SU-DHL-6 (cell line): Measurements from ENCODE around the gene AFF3.

Source experiments
- H2AFZ ChIP-seq: fragments of 200-600 bp; sonication (generic); 2 replicates; pipeline ENCODE4 v1.6.1; 2014; ENCODE audit warnings: low read depth, mild to moderate bottlenecking, moderate library complexity, mixed read lengths, antibody characterized with exemption, low read length; ENCODE audit not compliant: severe bottlenecking
- H3F3A ChIP-seq: fragments of 200-600 bp; shearing (Covaris generic); 2 replicates; pipeline ENCODE4 v1.6.0; 2016; ENCODE audit warnings: antibody characterized with exemption, mild to moderate bottlenecking; ENCODE audit not compliant: insufficient read depth
- H3K27ac ChIP-seq: fragments of 200-600 bp; sonication (generic); 2 replicates; pipeline ENCODE4 v1.5.1; 2016; ENCODE audit warnings: low read depth, mild to moderate bottlenecking, low read length, moderate library complexity, mixed read lengths
- H3K27me3 ChIP-seq: fragments of 200-600 bp; sonication (generic), shearing (Covaris generic); 2 replicates; pipeline ENCODE4 v1.6.0; 2014; ENCODE audit warnings: mild to moderate bottlenecking, low read length
- H3K36me3 ChIP-seq: fragments of 200-600 bp; sonication (generic); 2 replicates; pipeline ENCODE4 v1.6.1; 2014; ENCODE audit warnings: mild to moderate bottlenecking, low read length, mixed read lengths
- H3K4me2 ChIP-seq: fragments of 300-600, 200-600 bp; shearing (Covaris generic), sonication (generic); 2 replicates; pipeline ENCODE4 v1.6.0; 2014; ENCODE audit warnings: low read length, low read depth, mild to moderate bottlenecking; ENCODE audit not compliant: poor library complexity, severe bottlenecking
- H3K4me3 ChIP-seq: fragments of 200-600 bp; sonication (generic); 2 replicates; pipeline ENCODE4 v1.5.1; 2014; ENCODE audit warnings: antibody characterized with exemption, low read length, mild to moderate bottlenecking, mixed read lengths; ENCODE audit not compliant: insufficient read depth, poor library complexity, severe bottlenecking
- H3K79me2 ChIP-seq: fragments of 200-600 bp; sonication (generic); 2 replicates; pipeline ENCODE4 v1.6.1; 2014; ENCODE audit warnings: mild to moderate bottlenecking, low read length, moderate library complexity; ENCODE audit not compliant: insufficient read depth
- H3K9ac ChIP-seq: fragments of 200-600 bp; sonication (generic); 2 replicates; pipeline ENCODE4 v1.7.0; 2014; ENCODE audit warnings: mild to moderate bottlenecking, low read length
- H3K9me2 ChIP-seq: fragments of 200-600 bp; sonication (generic); replicated peaks from 2 replicates; pipeline ENCODE4 v1.6.1; 2014; ENCODE audit warnings: low read length; ENCODE audit not compliant: insufficient read depth
- H3K9me3 ChIP-seq: fragments of 200-600 bp; sonication (generic); 2 replicates; pipeline ENCODE4 v1.6.1; 2014; ENCODE audit warnings: low read length, mixed read lengths; ENCODE audit not compliant: insufficient read depth
- H4K20me1 ChIP-seq: fragments of 200-600 bp; sonication (generic); 2 replicates; pipeline ENCODE4 v1.6.1; 2014; ENCODE audit warnings: low read depth, mild to moderate bottlenecking, antibody characterized with exemption, low read length, moderate library complexity, mixed read lengths
- EZH2phosphoT487 ChIP-seq: fragments of 200-600 bp; sonication (generic), shearing (Covaris generic); conservative IDR thresholded peaks from 2 replicates; pipeline ENCODE4 v1.6.1; 2018; ENCODE audit warnings: mild to moderate bottlenecking, antibody characterized with exemption, low read length, moderate library complexity, mixed read lengths
- TF ChIP-seq, protein P1 (sequence below): fragments of 200-600 bp; sonication (generic); IDR thresholded peaks from one replicate; pipeline ENCODE4 v1.5.1; 2017; ENCODE audit warnings: antibody characterized with exemption, mild to moderate bottlenecking, low read length, moderate library complexity; ENCODE audit not compliant: insufficient read depth, poor library complexity, severe bottlenecking

AFF3 gene

DNA sequence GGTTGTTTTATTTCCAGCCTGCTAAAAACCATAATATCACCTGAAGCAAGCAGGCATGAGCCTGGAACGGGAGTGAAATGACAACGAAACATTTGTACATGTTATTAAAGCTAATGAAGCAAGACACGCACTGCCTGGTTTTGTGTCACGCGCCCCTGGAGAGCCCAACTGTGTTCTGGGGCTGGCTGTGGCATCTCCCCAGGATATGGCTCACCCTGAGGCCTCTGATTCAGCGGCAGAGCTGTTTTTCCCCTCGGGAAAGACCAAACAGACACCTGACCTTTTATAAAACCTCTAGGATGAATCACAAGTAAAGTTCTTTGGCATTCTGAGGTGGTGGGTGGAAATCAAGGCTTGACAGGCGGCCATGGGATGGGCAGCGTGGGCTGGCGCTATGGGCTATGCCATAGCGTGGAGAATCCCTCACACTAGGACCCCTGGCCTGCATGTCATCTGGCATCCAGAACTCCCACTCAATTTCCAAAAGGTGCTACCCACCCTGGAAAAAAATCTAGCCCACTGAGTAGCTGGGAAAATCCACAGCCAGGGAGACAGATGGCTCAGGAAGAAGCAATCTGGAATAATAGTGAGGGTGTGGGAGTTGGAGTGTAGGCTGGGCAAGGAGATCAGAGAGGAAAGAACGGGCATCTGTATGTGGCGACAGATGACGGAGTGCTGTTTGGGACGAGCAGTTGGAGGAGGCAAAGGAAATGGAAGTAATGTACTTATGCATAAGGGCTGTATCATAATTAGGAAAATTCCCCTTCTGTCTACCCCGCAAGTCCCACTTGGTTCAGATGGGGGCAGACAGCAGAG, 262.0 kb downstream of the AFF3 start:
- no peaks in the 10 kb centered on the region for H3K79me2 ChIP-seq
- H3K27ac ChIP-seq = no peak overlapping the region
- no peak overlapping the region for H3K9ac ChIP-seq
- H4K20me1 ChIP-seq = no peaks in the 10 kb centered on the region
- TF ChIP-seq, protein P1, sequence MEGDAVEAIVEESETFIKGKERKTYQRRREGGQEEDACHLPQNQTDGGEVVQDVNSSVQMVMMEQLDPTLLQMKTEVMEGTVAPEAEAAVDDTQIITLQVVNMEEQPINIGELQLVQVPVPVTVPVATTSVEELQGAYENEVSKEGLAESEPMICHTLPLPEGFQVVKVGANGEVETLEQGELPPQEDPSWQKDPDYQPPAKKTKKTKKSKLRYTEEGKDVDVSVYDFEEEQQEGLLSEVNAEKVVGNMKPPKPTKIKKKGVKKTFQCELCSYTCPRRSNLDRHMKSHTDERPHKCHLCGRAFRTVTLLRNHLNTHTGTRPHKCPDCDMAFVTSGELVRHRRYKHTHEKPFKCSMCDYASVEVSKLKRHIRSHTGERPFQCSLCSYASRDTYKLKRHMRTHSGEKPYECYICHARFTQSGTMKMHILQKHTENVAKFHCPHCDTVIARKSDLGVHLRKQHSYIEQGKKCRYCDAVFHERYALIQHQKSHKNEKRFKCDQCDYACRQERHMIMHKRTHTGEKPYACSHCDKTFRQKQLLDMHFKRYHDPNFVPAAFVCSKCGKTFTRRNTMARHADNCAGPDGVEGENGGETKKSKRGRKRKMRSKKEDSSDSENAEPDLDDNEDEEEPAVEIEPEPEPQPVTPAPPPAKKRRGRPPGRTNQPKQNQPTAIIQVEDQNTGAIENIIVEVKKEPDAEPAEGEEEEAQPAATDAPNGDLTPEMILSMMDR = no peak
- TF ChIP-seq EZH2phosphoT487 = no peak
- no peaks in the 10 kb centered on the region for H3F3A ChIP-seq
- no peaks in the 10 kb centered on the region for H3K36me3 ChIP-seq
- no peak overlapping the region for H3K4me2 ChIP-seq
- no peak overlapping the region for H2AFZ ChIP-seq
- H3K4me3 ChIP-seq = no peak overlapping the region
- no peaks in the 10 kb centered on the region for H3K27me3 ChIP-seq
- H3K9me2 ChIP-seq = no peaks in the 10 kb centered on the region
- no peaks in the 10 kb centered on the region for H3K9me3 ChIP-seq

DNA sequence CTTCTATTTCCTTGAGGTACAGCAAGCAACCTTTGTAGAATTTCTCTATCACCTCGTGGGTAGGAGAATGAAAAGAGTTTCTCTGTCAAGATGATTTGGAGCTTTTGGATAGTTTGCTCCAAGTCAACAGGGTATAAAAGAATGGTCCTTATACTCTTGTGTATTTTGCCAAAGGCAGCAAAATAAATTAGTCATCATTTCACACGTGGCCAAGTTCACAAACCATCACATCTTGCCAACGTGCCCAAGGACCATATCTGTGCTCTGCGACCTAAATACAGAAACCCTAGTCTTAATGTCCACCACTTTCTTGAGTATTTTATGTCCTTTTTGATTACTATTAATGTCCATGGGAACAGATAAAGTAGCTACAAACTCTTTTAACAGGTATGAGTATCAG, 262.9 kb downstream of the AFF3 start:
- H3K36me3 ChIP-seq = no peaks in the 10 kb centered on the region
- no peaks in the 10 kb centered on the region for H3K27me3 ChIP-seq
- H4K20me1 ChIP-seq = no peaks in the 10 kb centered on the region
- H3K9me3 ChIP-seq = no peaks in the 10 kb centered on the region
- no peaks in the 10 kb centered on the region for H3F3A ChIP-seq
- no peak overlapping the region for H2AFZ ChIP-seq
- no peak overlapping the region for H3K4me3 ChIP-seq
- no peak overlapping the region for H3K27ac ChIP-seq
- no peak for TF ChIP-seq EZH2phosphoT487
- TF ChIP-seq, protein P1 = no peak
- H3K9ac ChIP-seq = no peak overlapping the region
- no peak overlapping the region for H3K4me2 ChIP-seq
- no peaks in the 10 kb centered on the region for H3K9me2 ChIP-seq
- no peaks in the 10 kb centered on the region for H3K79me2 ChIP-seq

DNA sequence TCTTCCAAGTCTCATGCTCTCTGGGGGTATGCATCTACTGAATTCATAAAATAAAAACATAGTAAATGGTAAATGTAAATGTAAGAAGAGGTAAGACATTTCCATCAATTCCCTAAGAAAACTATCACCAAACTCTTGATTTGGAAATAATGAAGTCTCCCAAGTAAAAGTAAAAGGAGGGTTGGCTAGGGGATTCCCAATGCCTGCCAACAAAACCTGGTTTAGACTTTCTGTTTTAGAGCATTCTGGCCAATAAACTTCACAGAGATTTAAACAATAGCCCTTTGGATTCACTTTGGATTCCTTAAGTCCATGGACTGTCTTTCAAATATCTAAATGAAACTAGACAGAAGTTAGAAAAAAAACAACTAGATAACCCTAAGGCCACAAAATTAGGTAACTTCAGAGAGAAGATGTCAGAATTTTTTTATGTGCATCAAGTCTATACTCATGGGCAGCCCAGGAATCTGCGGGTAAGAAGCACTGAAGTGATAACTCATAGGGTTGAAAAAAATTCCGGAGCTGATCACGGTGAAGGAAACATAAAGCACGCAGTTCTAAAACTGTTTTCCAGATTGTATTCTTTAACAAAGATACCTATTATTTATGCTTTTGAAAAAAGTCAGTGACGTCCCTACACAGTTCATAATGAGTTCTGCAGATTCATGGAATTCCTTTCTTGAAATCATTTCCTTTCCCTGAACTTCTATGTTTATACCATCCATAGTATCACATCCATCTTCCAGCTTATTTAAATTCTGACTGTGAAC, 263.6 kb downstream of the AFF3 start:
- H4K20me1 ChIP-seq = no peaks in the 10 kb centered on the region
- no peak overlapping the region for H3K27ac ChIP-seq
- no peaks in the 10 kb centered on the region for H3K36me3 ChIP-seq
- no peaks in the 10 kb centered on the region for H3K9me3 ChIP-seq
- no peak overlapping the region for H3K4me3 ChIP-seq
- H2AFZ ChIP-seq = no peak overlapping the region
- no peaks in the 10 kb centered on the region for H3K79me2 ChIP-seq
- no peaks in the 10 kb centered on the region for H3K27me3 ChIP-seq
- H3K4me2 ChIP-seq = no peak overlapping the region
- no peaks in the 10 kb centered on the region for H3K9me2 ChIP-seq
- TF ChIP-seq, protein P1 = no peak
- no peak for TF ChIP-seq EZH2phosphoT487
- no peak overlapping the region for H3K9ac ChIP-seq
- H3F3A ChIP-seq = no peaks in the 10 kb centered on the region
